GM12878 (cell line): Measurements from ENCODE around the gene PTPN14. TPM values are rescaled to one million over a fixed set of nuclear protein-coding genes. Genes with fewer than 3 reads are reported as not detected.

Experiments used
- CHD4 ChIP-seq: fragments of 200-600 bp; sonication (generic); IDR thresholded peaks from 2 replicates; pipeline ENCODE4 v1.6.1; 2016; ENCODE audit warnings: mild to moderate bottlenecking
- DPF2 ChIP-seq: fragments of 450-650 bp; IDR thresholded peaks from 2 replicates; pipeline ENCODE4 v1.6.1; 2017; ENCODE audit warnings: mild to moderate bottlenecking
- IKZF1 ChIP-seq: fragments of 450-650 bp; conservative IDR thresholded peaks from 2 replicates; pipeline ENCODE4 v1.6.1; 2017; ENCODE audit warnings: antibody characterized with exemption, mild to moderate bottlenecking
- IKZF2 ChIP-seq, 2 experiments: fragments of 450-650 bp; IDR thresholded peaks; 2 replicates each; pipeline ENCODE4 v1.6.1; 2017; ENCODE audit warnings: mild to moderate bottlenecking in 2 of 2, moderate library complexity in 2 of 2
- MTA2 ChIP-seq: fragments of 450-650 bp; IDR thresholded peaks from 2 replicates; pipeline ENCODE4 v1.6.1; 2016; ENCODE audit warnings: low read depth, mild to moderate bottlenecking, moderate library complexity
- MXI1 ChIP-seq: fragments of 150-350 bp; IDR thresholded peaks from 2 replicates; pipeline ENCODE4 v1.6.1; 2011; ENCODE audit warnings: low read depth, mild to moderate bottlenecking, inconsistent platforms, low read length, improper control_type of control experiment
- NFYB ChIP-seq: IDR thresholded peaks from 2 replicates; pipeline ENCODE4 v1.6.1; 2011; ENCODE audit warnings: low read depth, mild to moderate bottlenecking, low read length, improper control_type of control experiment, moderate library complexity; ENCODE audit not compliant: insufficient read depth
- RAD21 ChIP-seq: IDR thresholded peaks from 2 replicates; pipeline ENCODE4 v1.6.1; 2011; ENCODE audit warnings: mild to moderate bottlenecking, low read depth, low read length, moderate library complexity; ENCODE audit not compliant: insufficient read depth
- RAD51 ChIP-seq: fragments of 450-650 bp; IDR thresholded peaks from 2 replicates; pipeline ENCODE4 v1.6.1; 2016; ENCODE audit warnings: moderate library complexity, mild to moderate bottlenecking, inconsistent platforms
- SIN3A ChIP-seq: IDR thresholded peaks from 2 replicates; pipeline ENCODE4 v1.6.1; 2012; ENCODE audit warnings: low read depth, low read length, improper control_type of control experiment
- SMAD1 ChIP-seq: fragments of 450-650 bp; IDR thresholded peaks from 2 replicates; pipeline ENCODE4 v1.6.1; 2018; ENCODE audit warnings: mild to moderate bottlenecking, low read depth; ENCODE audit not compliant: partially characterized antibody
- SMARCA5 ChIP-seq: fragments of 450-650 bp; IDR thresholded peaks from 2 replicates; pipeline ENCODE4 v1.6.1; 2017; ENCODE audit warnings: mild to moderate bottlenecking
- SUPT20H ChIP-seq: IDR thresholded peaks from 2 replicates; pipeline ENCODE4 v1.6.1; 2011; ENCODE audit warnings: low read depth, mild to moderate bottlenecking, low read length, moderate library complexity, borderline replicate concordance; ENCODE audit not compliant: control insufficient read depth
- SUZ12 ChIP-seq: fragments of 200-600 bp; sonication (generic); IDR thresholded peaks from one replicate; pipeline ENCODE4 v1.6.1; 2018; ENCODE audit warnings: antibody characterized with exemption, mild to moderate bottlenecking; ENCODE audit not compliant: unreplicated experiment
- TCF12 ChIP-seq: IDR thresholded peaks from 2 replicates; pipeline ENCODE4 v1.6.1; 2011; ENCODE audit warnings: low read depth, mild to moderate bottlenecking, low read length
- ZNF207 ChIP-seq: fragments of 450-650 bp; IDR thresholded peaks from 2 replicates; pipeline ENCODE4 v1.6.1; 2014; ENCODE audit warnings: antibody characterized with exemption, mild to moderate bottlenecking, borderline replicate concordance
- ZNF24 ChIP-seq: fragments of 450-650 bp; IDR thresholded peaks from 2 replicates; pipeline ENCODE4 v1.6.1; 2017; ENCODE audit warnings: antibody characterized with exemption, mild to moderate bottlenecking
- ZNF274 ChIP-seq: IDR thresholded peaks from one replicate; pipeline ENCODE4 v1.8.0; 2011; ENCODE audit not compliant: insufficient read length, insufficient read depth
- polyA plus RNA-seq, 11 experiments: library from polyadenylated mRNA; depleted of rRNA in 4 of 11; unstranded in 6 of 11; stranded (reverse) in 5 of 11; fragments of >200 nt; fragmentation: Nextera tagmentation in 4 of 11; fragmentation: Illumina TruSeq in 1 of 11; extraction: Ambion mirVana in 4 of 11; extraction: Trizol in 1 of 11; gene quantifications; 1 replicate in 1 of 11; 2 replicates in 10 of 11; pipeline versions ENCODE4 v1.2.1 to v1.2.3, GENCODE V29; 2011 to 2016; ENCODE audit warnings: inconsistent platforms in 2 of 11, missing spikeins in 2 of 11, low read depth in 1 of 11
- total RNA-seq, 4 experiments: library from RNA; depleted of rRNA in 3 of 4; stranded (reverse); fragments of >200 nt in 3 of 4; fragmentation: Illumina TruSeq in 1 of 4; extraction: Trizol in 1 of 4; gene quantifications; 2 replicates each; pipeline versions ENCODE4 v1.2.1 to v1.2.3, GENCODE V29; 2013 to 2021
- TF ChIP-seq, protein P1 (sequence below): IDR thresholded peaks from 2 replicates; pipeline ENCODE4 v1.6.1; 2011; ENCODE audit warnings: low read depth, mild to moderate bottlenecking, low read length, moderate library complexity, borderline replicate concordance; ENCODE audit errors: extremely low read depth
- TF ChIP-seq, protein P2 (sequence below): fragments of 450-650 bp; IDR thresholded peaks from 2 replicates; pipeline ENCODE4 v1.6.1; 2017; ENCODE audit warnings: low read depth, mild to moderate bottlenecking, moderate library complexity
- TF ChIP-seq, protein P3 (sequence below), 3 experiments: IDR thresholded peaks in 2 of 3; conservative IDR thresholded peaks in 1 of 3; 2 replicates each; pipeline ENCODE4 v1.5.1; 2011; ENCODE audit warnings: low read depth in 3 of 3, low read length in 3 of 3, mild to moderate bottlenecking in 3 of 3, control low read depth in 2 of 3, moderate library complexity in 2 of 3, inconsistent platforms in 1 of 3, mixed read lengths in 1 of 3; ENCODE audit not compliant: control insufficient read depth in 2 of 3, insufficient read depth in 1 of 3; ENCODE audit errors: extremely low read depth in 1 of 3
- TF ChIP-seq, protein P4 (sequence below): fragments of 450-650 bp; IDR thresholded peaks from 2 replicates; pipeline ENCODE4 v1.6.1; 2016; ENCODE audit warnings: mild to moderate bottlenecking

Gene PTPN14
- total and polyA plus RNA-seq, 10 of the 15 experiments (the other 5 are each of a cell fraction or from before 2014, with no cell fraction given) = 0.05 to 5.1 (median 0.44) TPM

DNA sequence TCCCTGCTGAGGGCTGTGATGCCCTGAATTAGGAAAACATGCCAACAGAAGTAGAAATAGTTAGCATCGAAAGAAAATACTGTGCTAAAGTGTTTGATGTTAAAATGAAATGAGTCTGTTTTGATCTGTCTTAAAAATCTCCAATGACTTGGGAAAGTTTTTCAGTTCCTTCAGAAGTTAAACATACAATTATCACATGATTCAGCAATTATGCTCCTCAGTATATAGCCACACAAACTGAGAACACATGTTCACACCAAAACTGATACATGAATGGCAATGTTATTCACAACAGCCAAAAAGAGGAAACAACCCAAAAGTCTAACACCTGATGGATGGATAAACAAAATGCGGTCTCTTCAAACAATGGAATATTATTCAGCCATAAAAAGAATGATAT is 130.6 kb downstream of the PTPN14 start (continued):
- peak in 1 of 2 experiments; percentile 41; a peak in 2 of 4 replicates for TF ChIP-seq IKZF2 (IDR thresholded peaks at IDR 0.05)
- TF ChIP-seq, protein P1, sequence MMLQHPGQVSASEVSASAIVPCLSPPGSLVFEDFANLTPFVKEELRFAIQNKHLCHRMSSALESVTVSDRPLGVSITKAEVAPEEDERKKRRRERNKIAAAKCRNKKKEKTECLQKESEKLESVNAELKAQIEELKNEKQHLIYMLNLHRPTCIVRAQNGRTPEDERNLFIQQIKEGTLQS = no peak
- TF ChIP-seq, protein P2, sequence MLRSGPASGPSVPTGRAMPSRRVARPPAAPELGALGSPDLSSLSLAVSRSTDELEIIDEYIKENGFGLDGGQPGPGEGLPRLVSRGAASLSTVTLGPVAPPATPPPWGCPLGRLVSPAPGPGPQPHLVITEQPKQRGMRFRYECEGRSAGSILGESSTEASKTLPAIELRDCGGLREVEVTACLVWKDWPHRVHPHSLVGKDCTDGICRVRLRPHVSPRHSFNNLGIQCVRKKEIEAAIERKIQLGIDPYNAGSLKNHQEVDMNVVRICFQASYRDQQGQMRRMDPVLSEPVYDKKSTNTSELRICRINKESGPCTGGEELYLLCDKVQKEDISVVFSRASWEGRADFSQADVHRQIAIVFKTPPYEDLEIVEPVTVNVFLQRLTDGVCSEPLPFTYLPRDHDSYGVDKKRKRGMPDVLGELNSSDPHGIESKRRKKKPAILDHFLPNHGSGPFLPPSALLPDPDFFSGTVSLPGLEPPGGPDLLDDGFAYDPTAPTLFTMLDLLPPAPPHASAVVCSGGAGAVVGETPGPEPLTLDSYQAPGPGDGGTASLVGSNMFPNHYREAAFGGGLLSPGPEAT = 0 out of 2 replicates have a peak, but pooled peaks have one; percentile 23
- TF ChIP-seq RAD21 = no peak
- no peak for TF ChIP-seq SMAD1
- TF ChIP-seq SUPT20H = no peak
- peak; percentile 56 for TF ChIP-seq IKZF1
- peak; percentile 49 for TF ChIP-seq RAD51
- no peak for TF ChIP-seq CHD4
- TF ChIP-seq, protein P3, sequence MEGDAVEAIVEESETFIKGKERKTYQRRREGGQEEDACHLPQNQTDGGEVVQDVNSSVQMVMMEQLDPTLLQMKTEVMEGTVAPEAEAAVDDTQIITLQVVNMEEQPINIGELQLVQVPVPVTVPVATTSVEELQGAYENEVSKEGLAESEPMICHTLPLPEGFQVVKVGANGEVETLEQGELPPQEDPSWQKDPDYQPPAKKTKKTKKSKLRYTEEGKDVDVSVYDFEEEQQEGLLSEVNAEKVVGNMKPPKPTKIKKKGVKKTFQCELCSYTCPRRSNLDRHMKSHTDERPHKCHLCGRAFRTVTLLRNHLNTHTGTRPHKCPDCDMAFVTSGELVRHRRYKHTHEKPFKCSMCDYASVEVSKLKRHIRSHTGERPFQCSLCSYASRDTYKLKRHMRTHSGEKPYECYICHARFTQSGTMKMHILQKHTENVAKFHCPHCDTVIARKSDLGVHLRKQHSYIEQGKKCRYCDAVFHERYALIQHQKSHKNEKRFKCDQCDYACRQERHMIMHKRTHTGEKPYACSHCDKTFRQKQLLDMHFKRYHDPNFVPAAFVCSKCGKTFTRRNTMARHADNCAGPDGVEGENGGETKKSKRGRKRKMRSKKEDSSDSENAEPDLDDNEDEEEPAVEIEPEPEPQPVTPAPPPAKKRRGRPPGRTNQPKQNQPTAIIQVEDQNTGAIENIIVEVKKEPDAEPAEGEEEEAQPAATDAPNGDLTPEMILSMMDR (IDR thresholded peaks at IDR 0.05 in 2 of 3, conservative IDR thresholded peaks at IDR 0.05 in 1 of 3; ENCODE audit: control insufficient read depth in 2 of 3, extremely low read depth in 1 of 3, insufficient read depth in 1 of 3, low read depth in 3 of 3, low read length in 3 of 3) = no peak
- TF ChIP-seq TCF12 = no peak
- TF ChIP-seq SIN3A = no peak
- TF ChIP-seq NFYB = no peak
- TF ChIP-seq ZNF24 = no peak
- no peak for TF ChIP-seq MXI1
- no peak for TF ChIP-seq DPF2
- TF ChIP-seq, protein P4, sequence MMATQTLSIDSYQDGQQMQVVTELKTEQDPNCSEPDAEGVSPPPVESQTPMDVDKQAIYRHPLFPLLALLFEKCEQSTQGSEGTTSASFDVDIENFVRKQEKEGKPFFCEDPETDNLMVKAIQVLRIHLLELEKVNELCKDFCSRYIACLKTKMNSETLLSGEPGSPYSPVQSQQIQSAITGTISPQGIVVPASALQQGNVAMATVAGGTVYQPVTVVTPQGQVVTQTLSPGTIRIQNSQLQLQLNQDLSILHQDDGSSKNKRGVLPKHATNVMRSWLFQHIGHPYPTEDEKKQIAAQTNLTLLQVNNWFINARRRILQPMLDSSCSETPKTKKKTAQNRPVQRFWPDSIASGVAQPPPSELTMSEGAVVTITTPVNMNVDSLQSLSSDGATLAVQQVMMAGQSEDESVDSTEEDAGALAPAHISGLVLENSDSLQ = no peak
- TF ChIP-seq SMARCA5 = peak; percentile 43; the same call in 1 of the 2 replicates
- TF ChIP-seq MTA2 = peak; percentile 33; the same call in 1 of the 2 replicates
- TF ChIP-seq ZNF207 = no peak
- TF ChIP-seq ZNF274 = no peak
- TF ChIP-seq SUZ12 = no peak
